ENCODE data around the gene PLS1. TPM values are rescaled to one million over a fixed set of nuclear protein-coding genes. Genes with fewer than 3 reads are reported as not detected.
"Not testable (repeated sequence)": the region's sequence is repeated elsewhere in the genome, so short reads cannot be mapped to it uniquely, and the experiment has no call there.

PLS1 gene, protein sequence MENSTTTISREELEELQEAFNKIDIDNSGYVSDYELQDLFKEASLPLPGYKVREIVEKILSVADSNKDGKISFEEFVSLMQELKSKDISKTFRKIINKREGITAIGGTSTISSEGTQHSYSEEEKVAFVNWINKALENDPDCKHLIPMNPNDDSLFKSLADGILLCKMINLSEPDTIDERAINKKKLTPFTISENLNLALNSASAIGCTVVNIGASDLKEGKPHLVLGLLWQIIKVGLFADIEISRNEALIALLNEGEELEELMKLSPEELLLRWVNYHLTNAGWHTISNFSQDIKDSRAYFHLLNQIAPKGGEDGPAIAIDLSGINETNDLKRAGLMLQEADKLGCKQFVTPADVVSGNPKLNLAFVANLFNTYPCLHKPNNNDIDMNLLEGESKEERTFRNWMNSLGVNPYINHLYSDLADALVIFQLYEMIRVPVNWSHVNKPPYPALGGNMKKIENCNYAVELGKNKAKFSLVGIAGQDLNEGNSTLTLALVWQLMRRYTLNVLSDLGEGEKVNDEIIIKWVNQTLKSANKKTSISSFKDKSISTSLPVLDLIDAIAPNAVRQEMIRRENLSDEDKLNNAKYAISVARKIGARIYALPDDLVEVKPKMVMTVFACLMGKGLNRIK
- 1.2 TPM for total RNA-seq (ENCODE audit: insufficient read depth, low replicate concordance)

DNA sequence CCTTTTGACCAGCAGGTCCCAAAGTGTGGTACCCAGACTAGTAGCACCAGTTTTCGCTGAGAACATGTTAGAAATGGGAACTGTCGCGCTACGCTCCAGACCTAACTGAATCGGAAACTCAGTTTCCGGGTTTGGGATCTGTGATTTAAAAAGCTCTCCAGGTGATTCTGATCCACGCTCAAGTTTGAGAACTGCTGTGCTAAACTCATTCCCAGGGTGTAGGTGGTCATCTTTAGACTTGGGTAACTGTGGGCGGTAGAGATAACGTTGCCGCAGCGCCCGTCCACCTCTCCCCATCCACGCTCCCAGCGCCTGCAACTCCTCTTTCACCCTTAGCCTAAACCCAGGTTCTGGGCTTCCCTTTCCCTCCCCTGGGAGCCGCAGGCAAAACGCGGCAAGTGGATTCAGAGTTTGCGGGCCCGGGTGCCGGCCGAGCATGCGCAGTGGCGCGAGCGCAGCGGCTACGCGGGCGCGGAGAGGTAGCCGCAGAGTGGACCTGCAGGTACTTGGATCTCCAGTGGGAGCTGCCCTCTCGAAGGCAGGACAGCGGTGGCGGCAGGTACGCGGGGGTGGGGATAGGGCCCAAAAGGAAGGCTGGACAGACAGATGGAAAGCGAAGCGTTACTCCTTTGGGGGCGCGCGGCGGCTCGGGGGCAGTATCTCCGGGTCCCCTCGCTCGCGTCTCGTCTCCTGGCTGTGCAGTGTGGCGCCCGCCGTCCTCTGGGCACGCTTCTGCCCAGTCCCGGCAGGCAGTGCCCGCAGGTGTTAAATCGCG, at the start of gene PLS1:
PLS1 (plus strand) TSS at position 443 of the 775 bp plus-strand sequence. CDS start 67,845 bp downstream, outside the sequence.
- peak; percentile 85 for DNase-seq (ENCODE audit: low spot score)

- no peak for DNase-seq (ENCODE audit: low spot score)
These were observed 46.2 kb upstream of the PLS1 start for GRCh38 chr3:142549986-142550385.

GRCh38 chr3:142552579-142552978, 43.6 kb upstream of the PLS1 start:
- DNase-seq (ENCODE audit: low spot score), result not testable (repeated sequence)

GRCh38 chr3:142553741-142554140, 42.5 kb upstream of the PLS1 start:
- DNase-seq (ENCODE audit: low spot score), result no peak

- no peak for DNase-seq (ENCODE audit: low spot score)
These were observed 36.1 kb upstream of the PLS1 start for GRCh38 chr3:142560118-142560517.

- no peak for DNase-seq (ENCODE audit: low spot score)
These were observed 32.6 kb upstream of the PLS1 start for GRCh38 chr3:142563496-142563997.

GRCh38 chr3:142566096-142566495, 30.1 kb upstream of the PLS1 start:
- DNase-seq (ENCODE audit: low spot score), result no peak

- no peak for DNase-seq (ENCODE audit: low spot score)
These were observed 27.7 kb upstream of the PLS1 start for GRCh38 chr3:142568393-142569017.

GRCh38 chr3:142569422-142569821, 26.8 kb upstream of the PLS1 start:
- DNase-seq (ENCODE audit: low spot score), result not testable (repeated sequence)

DNA sequence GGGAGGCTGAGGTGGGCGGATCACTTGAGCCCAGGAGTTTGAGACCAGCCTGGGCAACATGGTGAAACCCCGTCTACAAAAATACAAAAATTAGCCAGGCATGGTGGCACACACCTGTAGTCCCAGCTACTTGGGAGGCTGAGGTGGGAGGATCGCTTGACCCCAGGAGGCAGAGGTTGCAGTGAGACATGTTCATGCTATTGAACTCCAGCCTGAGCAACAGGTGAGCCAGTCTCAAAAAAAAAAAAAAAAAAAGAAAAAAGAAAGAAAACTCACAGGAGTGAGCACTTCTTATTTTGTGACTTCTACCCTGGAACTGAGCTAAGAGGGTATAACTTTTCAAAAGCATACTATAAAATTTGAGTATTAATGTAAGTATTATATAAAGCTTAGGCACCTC, 22.0 kb upstream of the PLS1 start:
- not testable (repeated sequence) for DNase-seq (ENCODE audit: low spot score)

GRCh38 chr3:142574665-142575064, 21.5 kb upstream of the PLS1 start:
- no peak for DNase-seq (ENCODE audit: low spot score)

DNA sequence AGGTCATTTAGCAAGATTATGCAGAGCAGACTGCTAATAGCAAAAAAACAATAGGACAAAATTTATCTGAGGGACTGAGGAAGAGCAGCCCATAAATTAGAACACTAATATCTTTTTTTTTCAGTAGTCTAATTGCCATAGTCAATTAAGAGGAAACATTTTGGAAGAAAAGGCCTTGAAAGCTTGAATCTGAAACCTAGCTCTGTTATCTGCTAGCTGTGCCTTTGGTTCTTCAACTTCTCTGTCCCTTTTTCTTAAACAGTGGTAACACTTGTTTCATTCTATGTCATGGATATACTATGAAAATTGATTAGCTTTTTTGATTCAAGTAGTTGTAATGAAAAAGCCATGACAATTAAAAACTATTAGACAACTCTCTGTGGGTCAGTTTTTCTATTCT, 19.4 kb upstream of the PLS1 start:
- DNase-seq (ENCODE audit: low spot score), result no peak

DNA sequence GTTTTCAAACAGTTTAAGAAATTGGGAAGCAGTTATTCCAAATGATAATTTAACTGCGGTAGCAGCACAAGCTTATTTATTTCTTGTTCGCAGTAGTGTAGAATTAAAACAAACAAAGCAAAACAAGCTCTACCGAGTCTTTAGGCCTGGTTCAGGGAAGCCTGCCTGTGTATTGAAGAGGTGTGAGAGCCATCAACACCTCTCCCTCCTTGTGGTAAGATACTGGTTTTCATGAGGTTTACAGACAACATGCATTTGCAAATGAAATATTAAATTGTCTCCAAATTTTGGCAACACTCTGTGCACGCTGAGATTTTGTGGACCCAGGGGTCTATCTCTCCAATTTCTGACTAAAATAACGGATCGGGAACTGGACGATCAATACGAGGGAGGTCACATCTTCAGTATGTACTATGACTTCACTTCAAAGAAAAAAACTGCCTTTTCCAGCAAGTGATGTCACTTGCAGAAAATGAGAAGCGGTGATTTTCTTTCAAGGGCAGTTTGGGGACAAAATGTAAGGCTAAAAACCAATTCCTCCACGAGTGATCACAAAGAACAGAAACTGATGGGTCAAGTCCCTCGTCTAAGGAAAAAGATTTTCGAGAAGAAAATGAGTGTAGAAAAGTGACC, 18.4 kb upstream of the PLS1 start:
- peak; percentile 35 for DNase-seq (ENCODE audit: low spot score)

- peak; percentile 98 for DNase-seq (ENCODE audit: low spot score)
These were observed 17.6 kb upstream of the PLS1 start, which contains the start of gene ATR for GRCh38 chr3:142578329-142579223. ATR (minus strand) TSS chr3:142578733; CDS start chr3:142578704, 29 bp downstream.

- DNase-seq (ENCODE audit: low spot score), result no peak
These were observed 16.2 kb upstream of the PLS1 start for GRCh38 chr3:142580061-142580423.

DNA sequence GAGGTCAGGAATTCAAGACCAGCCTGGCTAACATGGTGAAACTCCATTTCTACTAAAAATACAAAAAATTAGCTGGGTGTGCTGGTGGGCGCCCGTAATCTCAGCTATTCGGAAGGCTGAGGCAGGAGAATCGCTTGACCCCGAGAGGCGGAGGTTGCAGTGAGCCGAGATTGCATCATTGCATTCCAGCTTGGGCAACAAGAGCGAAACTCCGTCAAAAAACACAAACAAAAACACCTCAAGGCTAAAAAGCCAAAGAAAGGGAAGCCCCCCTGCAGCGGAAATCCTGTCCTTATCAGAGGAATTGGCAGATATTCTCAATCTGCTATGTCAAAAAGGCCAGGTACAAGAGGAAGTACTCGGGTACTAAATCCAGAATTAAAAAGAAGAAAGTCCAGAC, 15.1 kb upstream of the PLS1 start:
- DNase-seq (ENCODE audit: low spot score), result not testable (repeated sequence)

DNA sequence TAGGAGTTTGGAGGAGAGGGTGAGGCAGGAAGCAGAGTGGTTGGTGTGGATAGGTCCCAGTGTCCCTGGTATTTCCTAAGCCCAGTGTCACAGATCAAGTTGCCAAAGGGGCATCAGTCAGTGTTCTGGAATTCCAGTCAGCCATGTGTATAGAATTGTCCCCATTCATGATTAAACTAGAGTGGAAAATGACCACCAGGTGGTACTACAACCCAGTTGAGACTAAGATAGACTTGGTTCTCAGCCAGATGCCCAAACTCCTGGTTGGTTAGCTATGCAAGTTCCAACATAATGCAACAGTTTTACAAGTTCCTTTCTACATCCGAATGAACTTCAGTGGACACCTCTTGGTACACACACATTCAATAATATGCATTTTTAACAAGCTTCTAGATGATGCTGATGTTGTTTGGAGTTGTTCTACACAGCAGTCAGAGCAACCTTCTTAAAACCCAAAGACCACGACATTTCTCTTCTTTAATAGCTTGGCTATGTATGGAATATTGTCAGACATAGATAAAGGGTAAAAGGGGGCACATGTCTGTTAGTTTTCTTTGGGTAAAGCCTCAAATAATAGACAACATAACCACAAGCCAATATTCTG, 9.3 kb upstream of the PLS1 start:
- peak; percentile 72 for DNase-seq (ENCODE audit: low spot score)

DNA sequence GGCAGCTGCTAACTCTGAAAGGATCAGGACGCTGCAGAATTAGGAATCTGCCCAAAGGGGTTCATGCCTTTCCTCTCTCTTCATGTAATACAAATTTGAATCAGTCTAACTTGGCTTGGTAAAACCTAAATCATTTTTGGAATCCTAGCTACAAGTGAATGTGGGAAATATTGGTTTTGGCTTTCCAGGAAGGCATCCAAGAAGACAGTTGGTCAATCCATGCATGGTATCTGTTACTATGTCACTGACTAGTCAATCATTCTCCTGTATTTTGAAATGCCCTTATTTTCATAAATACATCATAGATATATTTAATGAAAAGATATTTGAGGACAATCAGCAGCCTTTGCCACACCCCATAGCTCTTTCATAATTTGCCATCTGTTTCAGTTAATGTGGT, 7.5 kb upstream of the PLS1 start:
- DNase-seq (ENCODE audit: low spot score), result no peak

- not testable (repeated sequence) for DNase-seq (ENCODE audit: low spot score)
These were observed 3.9 kb upstream of the PLS1 start for GRCh38 chr3:142592268-142592667.

DNA sequence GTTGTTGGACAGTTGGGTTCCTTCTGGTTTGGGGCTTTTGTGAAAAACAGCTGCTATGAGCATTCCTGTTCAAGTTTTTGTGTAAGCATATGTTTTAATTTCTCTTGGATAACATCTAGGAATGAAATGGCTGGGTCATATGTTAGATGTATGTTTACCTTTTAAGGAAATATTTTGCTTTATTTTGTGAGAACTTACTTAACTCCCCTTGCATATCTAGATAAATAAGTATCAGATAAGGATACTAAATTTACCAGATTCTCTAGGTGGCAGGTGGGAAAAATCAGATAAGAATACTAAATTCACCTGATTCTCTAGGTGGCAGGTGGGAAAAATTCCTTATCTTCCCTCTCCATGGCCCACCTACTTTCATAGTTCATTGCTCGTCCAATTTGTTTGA, 1.1 kb upstream of the PLS1 start:
- no peak for DNase-seq (ENCODE audit: low spot score)

Measured in umbilical cord (tissue), 2 donors.